ENCODE data around the gene RUBCN.
A peak's percentile ranks its signal among the peaks of the same experiment; 100 is the strongest.

RUBCN gene

DNA sequence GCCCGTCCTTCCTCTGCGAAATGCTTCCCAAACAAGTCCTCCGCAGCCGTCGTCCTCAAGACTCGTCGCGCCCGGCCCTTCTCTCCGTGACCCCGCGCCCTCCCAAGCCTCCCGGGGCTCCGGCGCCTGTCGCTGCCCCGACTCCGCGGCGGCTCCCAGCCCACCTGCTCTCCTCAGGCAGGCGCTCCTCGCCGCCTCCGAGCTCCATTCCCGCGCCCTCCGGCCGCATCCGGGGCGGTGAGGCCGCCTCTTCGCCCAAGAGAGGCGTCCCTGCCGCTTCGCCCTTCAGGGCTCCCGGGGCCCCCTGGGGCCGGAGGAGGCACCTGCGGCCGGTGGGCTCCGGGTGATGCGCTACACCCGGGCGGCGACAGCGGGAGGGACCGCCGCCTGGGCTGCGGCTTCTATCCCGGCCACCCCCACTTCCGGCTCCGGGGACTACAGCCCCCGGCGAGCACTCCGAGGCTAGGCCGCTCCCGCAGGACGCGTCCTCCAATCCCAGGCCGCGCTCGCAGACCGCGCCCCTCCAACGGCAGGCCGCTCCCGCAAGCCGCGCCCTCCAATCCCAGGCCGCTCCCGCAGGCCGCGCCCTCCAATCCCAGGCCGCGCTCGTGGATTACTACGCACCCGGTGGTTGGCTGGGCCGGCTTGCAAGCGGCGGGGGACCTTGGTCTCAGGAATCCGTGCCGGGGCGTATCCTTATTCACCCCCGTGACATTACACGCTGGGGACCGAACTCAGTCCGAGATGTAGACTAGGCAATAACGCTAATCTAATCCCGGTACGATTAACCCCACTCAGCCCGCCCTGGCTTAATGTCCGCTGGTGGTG, at the start of gene RUBCN:
TSS of gene RUBCN (minus strand) at position 414 of the 828 bp plus-strand sequence. CDS start at position 229, 185 bp downstream.
- DNase-seq, result peak; percentile 99

DNA sequence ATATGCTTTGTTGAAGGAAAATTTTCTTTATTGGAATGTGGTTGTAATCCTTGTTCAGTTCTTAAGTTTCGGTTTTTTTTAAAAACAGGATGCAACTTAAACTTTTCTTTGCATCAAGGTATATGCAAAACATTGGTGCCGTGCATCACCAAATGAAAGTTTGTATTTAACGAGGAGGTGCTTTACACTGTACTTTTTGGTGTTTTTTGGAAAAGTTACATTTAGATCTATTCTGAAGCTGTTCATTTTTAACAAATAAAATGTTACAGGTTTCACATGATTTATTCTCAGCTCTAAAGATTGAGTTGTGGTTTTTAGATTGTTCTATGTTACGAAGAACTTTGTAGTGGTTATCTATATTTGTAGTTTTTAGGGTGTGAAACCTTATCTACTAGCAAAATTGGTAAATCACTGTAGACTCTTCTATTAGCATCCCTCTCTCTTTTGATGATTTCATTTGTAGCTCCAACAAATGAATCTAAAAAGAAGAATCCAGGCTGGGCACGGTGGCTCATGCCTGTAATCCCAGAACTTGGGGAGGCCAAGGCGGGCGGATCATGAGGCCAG, 47.4 kb upstream of the RUBCN start:
- DNase-seq, result no peak

DNA sequence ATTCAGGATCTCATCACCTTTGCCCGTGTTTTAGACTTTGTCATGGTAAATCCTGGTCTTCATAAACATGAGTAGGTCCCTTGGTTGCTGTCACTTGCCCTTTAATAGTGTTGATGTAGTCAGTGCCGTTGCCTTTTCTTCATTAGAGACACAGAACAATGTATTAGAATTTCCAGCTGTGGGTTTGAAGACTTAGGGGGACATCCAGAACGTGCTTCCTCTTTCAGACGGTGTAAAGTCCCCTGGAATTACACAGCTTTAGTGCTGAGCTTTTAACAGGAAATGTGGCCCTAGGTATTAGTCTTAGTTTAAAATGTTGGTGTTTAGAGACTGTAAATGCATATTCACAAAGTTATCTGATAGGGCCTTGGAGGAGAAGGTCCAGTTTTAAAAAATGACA, 45.5 kb upstream of the RUBCN start:
- DNase-seq, result no peak

DNA sequence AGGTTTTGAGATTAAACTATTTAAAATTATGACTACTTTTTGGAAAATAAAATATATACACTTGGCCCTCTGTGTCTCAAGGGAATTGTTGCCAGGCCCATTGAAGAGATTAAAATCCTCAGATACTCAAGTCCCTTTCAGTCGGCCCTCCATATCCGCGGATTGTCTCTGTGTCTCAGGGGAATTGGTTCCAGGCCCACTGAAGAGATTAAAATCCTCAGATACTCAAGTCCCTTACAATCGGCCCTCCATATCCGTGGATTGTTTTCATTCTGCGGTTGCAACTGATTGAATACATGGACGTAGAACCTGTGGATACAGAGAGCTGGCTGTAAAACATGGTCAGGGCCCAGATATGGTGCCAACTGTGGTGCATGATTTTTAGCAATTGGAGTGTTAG, 38.6 kb upstream of the RUBCN start:
- DNase-seq, result no peak

DNA sequence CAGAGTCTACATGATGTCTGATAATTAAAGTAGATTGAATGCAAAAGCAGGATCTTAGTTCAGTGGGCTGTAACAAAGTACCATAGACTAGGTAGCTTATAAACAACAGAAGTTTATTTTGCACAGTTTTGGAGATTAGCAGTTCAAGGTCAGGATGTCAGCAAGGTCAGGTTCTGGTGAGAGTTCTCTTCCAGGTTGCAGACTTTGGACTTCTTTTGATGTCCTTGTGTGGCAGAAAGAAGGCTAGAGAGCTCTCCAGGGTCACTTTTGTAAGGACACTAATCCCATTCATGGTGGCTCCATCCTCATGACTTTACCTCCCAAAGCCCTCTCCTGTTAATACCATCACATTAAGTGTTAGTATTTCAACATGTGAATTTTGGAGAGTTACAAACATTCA, 25.1 kb upstream of the RUBCN start:
- DNase-seq, result no peak

DNA sequence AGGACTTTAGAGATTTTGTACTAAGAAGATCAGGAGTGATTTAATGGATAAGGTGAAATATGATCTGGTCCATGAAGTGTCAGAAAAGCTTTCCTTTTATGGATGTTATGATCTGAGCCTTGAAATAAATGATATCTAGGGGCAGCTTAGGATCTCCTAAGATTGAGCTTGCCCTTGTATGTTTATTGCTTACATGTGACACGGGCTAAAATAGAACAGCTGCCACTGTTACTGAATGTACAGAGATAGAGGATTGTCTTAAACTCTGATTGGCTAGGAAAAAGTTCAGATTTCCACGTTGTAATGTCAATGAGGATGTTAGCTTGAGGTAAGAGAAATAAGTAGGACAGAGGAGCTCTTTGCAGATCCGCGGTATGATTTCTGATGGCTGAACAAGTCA, 21.8 kb upstream of the RUBCN start:
- no peak for DNase-seq

DNA sequence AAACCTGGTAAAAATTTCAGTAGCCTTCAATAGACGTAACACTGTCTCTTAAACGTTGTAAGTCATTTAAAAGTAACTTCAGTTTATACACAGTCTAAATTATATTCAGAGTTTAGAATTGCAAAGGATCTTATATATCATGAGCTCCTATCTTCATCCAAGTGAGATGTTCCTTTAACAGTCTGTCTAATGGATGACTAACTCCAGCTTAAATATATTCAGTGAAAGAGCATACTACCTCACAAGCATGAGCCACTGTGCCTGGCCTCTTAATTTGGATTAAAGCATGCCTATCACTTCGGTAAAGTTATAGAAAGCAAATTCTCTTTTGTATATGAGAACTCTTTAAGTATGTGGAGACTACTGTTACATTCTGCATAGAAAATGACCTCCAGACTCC, 20.0 kb upstream of the RUBCN start:
- no peak for DNase-seq

DNA sequence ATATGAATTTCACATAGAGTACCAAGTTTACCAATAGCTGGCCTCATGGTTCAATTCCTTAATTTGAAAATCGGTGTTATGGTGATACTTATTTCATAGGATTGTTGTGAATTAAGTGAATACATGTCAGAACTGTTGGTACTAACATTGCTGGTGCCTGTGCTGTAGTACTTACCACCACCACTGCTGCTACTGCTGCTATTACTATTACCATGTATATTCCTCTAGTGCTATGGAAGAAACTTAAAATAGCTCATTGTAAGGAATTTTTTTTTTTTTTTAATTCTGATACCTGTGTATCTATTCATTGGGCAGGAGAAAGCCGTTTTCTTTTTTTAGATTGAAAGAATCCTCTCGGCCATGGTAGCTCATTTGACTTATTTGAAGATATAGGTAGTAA, 16.6 kb upstream of the RUBCN start:
- no peak for DNase-seq

DNA sequence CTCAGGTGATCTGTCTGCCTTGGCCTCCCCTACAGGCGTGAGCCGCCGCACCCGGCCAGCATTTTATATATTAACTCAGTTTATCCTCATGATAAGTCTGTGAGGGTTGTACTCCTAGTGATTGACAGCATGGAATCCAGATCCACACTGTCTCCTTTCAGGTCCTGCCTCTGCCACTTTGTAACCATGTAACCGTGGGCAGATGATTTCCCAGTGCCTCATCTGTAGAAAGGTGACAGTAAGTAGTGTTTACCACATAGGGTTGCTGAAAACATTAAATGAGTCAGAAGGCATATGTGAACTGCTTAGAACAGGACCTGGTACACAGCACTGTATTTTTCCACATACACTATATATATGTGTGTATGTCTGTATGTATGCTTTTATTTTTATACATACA, 15.4 kb upstream of the RUBCN start:
- DNase-seq, result no peak

DNA sequence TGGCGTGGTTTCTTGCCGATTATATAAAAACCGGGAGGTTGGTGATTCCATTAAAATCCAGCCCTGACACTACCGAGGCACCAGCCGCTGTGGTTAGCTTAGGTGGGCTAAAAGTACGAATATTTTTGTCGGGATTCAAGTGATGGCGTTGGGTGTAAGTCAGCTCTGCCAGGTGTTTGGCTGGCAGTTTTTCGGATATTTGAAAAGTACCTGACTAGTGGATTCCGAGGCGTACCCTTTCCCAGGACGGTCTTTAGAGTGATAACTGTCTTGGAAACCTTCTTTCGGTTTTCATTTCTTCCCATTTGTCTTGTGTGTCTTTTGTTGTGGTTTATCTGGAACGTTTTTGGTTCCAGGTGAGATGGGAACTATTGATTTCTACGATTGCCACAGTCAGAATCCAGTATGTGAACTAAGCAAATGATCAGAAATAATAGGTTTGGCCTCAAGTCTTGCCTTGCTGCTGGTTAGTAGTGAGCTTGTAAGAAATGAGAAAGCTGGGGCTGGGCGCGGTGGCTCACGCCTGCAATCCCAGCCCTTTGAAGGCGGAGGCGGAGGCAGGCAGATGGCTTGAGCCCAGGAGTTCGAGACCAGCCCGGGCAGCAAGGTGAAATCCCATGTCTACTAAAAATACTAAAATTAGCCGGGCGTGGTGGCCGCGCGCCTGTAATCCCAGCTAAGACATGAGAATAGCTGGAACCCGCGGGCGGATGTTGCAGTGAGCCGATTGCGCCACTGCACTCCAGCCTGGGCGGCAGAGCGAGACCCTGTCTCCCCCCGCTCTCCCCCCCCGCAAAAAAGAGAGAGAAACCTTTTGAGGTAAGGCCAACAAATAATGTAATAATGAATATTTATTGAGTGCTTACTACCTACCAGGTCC, 14.4 kb upstream of the RUBCN start:
- DNase-seq, result no peak

DNA sequence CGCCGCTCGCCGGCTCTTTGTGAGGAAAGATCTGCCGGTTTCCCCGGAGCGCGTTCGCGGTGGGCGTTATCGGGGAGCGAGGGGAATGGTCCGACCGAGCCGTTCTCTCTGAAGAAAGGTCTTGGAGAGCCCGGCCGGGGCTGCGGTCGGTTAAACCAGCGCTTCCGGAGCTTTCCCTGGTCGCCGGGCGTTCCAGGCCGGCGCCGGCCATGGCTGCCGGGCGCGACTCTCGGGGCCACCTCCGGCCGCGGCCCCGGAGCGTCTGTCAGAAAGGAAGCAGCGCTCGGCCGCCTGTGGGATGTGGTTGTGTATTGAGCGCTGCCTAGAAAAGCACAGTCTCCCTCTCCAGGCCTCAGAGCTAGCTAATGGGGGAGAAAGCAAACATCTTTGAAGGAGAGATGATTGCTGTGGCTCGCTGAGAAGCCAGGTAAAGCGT, 13.7 kb upstream of the RUBCN start:
- DNase-seq, result peak; percentile 52

DNA sequence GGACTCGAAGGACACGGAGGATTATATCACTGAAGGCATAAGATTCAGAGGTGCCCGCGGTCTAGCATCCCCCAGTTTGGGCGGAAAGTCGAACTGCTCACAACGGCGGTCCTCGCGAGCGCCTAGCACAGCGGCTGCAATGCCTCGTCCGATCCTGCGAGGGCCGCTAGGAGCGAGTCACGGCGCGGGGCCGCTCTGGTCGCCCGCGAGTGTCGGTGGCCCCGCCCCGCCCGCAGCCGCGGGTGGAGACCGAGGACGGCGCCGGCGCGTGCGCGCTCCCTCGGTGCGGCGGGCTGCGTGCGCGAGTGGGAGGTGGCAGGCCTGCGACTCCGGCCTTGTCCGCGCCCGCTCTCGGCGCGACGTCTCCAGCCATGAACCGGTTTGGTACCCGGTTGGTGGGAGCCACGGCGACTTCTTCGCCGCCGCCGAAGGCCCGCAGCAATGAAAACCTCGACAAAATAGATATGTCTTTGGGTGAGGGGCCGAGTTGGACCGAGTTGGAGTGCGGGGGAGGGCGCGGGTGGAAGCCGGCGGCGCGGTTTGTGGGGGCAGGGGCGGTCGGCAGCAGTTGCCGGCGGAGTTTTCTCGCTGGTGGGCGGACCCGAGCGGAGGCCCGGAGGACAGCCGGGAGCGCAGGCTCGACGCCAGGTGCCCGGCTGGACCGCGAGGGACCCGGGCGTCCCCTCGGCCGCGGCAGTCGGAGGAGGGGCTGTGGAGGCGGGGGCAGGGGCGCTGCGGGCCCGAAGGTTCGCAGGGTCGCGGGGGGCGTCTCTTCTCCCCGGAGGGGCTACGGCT, 13.1 kb upstream of the RUBCN start, which contains the start of gene FYTTD1:
TSS of gene FYTTD1 (plus strand) at position 283 of the 795 bp plus-strand sequence. CDS start at position 372, 89 bp downstream.
- peak; percentile 93 for DNase-seq

DNA sequence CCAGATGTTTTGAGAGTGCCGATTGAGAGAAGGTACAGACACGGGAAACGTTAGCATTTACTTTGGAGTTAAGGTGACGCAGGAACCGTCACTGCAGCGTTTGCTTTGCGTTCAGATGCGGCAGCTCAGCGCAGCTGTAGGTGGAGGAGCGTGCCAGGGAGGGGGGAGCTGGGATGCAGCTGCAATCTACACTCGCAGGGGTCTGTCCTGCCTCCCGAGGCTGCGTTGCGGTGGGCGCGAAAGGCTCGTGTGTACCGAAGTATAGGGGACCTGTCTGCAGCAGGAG, 12.6 kb upstream of the RUBCN start:
- peak; percentile 86 for DNase-seq

DNA sequence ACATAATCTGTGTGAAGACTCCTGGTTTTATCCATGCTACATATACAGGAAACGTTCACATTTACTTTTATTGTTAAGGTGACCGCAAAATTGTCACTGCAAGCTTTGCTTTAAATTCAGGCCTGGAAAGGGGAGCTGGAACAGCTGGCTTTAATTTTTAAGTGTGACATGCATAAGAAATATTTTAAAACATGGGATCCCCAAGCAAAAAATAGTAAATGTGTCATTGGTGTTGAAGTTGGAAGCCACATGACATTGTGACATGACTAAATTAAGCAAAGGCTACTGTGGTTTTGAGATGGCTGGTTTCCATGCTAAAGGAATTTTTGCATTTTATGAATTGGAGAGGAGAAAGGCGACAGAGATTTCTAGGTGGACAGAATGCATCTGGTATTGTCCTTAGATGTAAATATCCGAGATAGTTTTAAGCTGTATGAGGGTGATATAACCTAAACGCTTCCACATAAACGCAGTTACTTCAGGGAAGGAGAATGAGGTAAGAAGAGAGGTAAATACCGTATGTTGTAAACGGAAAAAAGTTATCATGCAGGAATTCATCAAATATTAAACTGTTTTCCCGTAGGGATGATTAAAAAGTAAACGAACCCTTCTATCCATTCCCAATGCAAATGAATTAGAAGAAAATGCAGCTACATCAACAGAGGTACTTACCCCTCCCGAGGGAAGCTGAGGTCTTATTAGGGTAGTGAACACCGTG, 12.1 kb upstream of the RUBCN start:
- DNase-seq, result no peak

DNA sequence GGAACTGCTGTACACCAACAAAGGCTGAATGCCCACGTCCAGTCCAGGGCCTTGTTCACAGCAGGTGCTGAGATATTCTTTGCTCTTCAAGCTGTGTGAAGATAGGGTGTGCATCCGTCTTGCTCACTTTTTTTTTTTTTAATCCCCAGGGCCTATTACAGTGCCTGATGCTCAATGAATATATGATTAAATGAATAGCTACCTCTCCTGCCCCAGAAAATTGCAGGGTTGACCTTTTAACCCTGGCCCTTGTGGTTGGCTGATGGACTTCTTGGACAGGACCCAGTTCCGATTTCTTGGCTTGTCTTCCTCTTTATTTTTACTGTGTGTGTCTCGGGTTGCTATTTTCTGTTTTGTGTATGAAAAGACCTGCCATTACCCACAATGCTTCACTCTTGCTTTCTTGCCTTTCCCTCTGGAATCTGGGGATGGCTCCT, 10.1 kb upstream of the RUBCN start:
- no peak for DNase-seq

DNA sequence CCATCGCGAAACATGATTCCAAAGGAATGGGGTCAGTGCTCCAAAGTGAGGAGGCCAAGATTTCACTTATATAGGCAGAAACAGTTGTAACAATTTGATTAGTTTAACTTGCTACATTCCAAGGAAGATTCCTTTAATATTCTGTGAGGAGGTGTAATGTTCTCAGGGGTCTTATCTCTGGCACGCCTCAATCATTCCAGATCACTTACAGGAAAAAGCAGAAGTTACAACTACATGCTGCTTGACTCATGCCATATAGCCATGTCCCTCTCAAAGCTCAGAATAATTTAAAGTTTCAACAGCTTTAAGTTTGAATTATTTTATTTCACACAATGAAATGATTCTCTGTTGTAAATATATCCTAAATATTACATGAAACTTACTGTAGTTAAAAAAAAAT, 9.5 kb upstream of the RUBCN start:
- no peak for DNase-seq

DNA sequence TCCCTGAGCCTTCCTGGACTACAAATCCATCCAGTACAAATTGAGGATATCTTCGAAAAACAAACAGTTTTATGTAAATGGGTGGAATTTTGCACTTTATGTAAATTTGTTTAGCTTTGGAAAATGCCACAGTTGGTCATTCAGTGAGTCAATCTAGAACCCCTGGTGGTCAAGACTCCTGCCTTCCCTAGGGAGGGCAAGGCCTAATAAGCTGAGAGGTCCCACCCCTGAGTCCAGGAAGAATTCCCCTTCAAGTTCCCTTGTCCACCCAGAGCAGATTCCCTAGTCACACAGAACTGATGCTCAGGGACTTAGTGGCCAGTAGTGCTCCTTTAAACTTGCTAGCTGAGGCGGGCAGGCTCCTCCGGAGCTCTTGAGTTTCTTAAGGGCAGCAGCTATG, 6.1 kb upstream of the RUBCN start:
- DNase-seq, result no peak

DNA sequence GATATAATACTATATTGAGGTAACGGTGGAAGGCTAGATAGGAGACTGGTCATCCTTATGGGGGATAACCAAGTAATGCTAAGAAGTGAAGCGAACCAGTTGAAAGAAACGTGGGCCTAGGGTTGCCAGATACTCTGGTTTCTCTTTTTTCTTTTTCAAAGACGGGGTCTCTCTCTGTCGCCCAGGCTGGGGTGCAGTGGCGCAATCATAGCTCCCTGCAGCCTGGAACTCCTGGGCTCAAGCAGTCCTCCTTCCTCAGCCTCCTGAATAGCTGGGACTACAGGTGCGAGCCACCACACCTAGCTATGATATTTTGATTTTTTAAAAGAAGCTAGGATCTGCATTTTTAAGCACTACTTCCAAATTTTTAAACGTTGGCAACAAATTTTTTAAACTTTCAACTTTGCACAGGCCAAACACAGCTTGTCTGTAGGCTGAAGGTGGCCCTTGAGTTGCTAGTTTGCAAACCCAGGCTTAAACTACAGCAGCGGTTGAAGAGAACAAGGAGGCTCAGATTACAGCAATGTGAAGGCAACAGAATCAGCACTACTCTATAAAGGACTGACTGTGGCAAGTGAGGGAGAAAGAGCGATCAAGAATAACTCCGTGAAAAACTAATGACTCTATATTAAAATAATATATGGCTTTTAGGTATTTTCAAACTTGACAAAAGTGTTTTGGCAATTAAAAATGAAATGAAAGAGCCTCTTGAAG, 1.2 kb upstream of the RUBCN start:
- DNase-seq, result no peak

DNA sequence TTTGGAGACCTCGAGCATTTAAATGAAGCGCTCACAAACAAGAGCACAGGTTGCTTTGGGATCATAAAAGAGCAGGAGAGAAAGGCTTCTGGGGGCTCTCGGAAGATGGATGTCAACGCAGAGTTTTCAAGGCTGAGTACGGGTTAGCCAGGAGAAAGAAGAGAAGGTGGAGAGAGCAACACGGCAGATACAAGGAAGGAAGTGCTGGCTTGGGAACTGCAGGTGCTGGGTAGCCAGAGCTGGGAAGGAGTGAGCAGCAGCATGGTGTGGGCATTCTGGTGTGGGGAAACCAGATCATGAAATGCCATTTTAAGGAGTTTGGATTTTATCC, 580 bp upstream of the RUBCN start:
- DNase-seq, result peak; percentile 59

DNA sequence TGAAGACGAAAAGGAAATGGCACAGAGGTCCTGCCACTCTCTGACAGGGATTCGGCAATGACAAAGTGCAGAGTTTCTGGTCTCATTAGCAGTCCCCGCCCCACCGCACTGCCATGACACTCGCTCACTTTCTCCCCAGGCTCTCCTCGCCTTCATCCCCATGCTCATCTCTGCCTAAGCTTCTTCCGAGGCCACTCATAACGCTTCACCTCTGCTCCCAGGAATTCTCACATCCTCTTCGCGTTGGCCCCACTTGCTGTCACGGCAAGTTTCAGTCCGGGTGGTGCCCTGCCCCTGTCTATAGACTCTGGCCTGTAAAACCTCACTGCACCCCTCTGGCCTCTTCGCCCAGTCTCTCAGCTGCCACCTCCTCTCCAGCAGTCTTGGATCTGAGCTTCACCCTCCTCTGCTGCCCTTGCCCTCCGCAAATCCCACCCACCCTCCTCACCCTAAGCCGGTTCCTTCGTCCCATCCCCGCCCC, 654 bp downstream of the RUBCN start:
- DNase-seq, result no peak

DNA sequence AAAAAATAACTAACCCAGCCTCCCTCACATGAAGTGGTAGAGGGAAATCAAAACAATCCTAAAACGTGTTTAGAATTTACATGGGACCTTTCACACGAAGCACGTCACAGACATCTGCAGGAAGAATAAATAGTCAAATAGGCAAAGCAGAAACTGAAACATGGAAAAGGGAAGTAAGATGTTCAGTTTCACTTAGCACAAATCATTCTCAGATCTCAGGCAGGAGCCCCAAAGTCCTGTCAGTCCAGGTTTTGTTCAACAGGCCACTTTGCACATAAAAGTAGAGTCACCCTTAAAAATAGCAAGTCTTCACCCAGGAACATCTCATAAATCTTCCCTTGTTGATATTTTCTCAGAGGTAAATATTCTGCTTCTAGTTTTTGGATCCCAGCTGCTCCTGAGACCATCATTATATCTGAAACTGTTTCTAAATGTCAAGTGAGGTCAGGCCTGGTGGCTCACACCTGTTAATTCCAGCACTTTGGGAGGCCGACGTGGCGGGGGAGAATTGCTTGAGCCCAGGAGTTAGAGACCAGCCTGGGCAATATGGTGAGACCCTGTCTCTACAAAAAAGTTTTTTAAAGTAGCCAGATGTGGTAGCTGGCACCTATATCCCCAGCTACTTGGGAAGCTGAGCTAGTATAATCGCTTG, 1.9 kb downstream of the RUBCN start:
- no peak for DNase-seq

Measured in NCI-H1105 (cell line).